Cardiac muscle cell (in vitro differentiated cells and primary cell): ENCODE results near the gene ELAVL1. TPM values are rescaled to one million over a fixed set of nuclear protein-coding genes. Genes with fewer than 3 reads are reported as not detected.

Source experiments
- DNase-seq, 2 donors: peaks; one replicate each; pipeline versions ENCODE4 v3.0.0 to v3.0.0-alpha.2; 2010 to 2017; ENCODE audit warnings: low read depth in 1 of 2, low spot score in 1 of 2
- H3K27ac ChIP-seq: fragments of 200-600 bp; sonication (generic); 2 replicates; pipeline ENCODE4 v1.5.1; 2016
- H3K27me3 ChIP-seq: fragments of 200-600 bp; sonication (generic); 2 replicates; pipeline ENCODE4 v1.6.0; 2016; ENCODE audit warnings: control low read depth
- H3K36me3 ChIP-seq: fragments of 200-600 bp; sonication (generic); 2 replicates; pipeline ENCODE4 v1.5.1; 2016; ENCODE audit warnings: control low read depth
- H3K4me1 ChIP-seq: fragments of 200-600 bp; sonication (generic); 2 replicates; pipeline ENCODE4 v1.8.1; 2017; ENCODE audit warnings: low read depth, mild to moderate bottlenecking, mixed run types
- H3K4me3 ChIP-seq: fragments of 200-600 bp; sonication (generic); 2 replicates; pipeline ENCODE4 v1.5.1; 2016; ENCODE audit warnings: mild to moderate bottlenecking
- H3K9me3 ChIP-seq: fragments of 200-600 bp; sonication (generic); 2 replicates; pipeline ENCODE4 v1.5.1; 2017; ENCODE audit warnings: low read depth, mild to moderate bottlenecking, control low read depth
- CTCF ChIP-seq: IDR thresholded peaks from 2 replicates; pipeline ENCODE4 v1.5.1; 2012; ENCODE audit warnings: low read depth, mild to moderate bottlenecking, low read length
- polyA plus RNA-seq: library from polyadenylated mRNA; unstranded; fragments of >200 nt; fragmentation: Nextera tagmentation; extraction: Ambion mirVana; gene quantifications from 2 replicates; pipeline ENCODE4 v1.2.1, GENCODE V29; 2016
- total RNA-seq: library from RNA; depleted of rRNA; stranded (reverse); fragments of >200 nt; gene quantifications from 2 replicates; pipeline ENCODE4 v1.2.3, GENCODE V29; 2016

ELAVL1 gene
- total and polyA plus RNA-seq, 2 experiments from 2014 or later: 66.5 to 104 TPM

GRCh38 chr19:7928741-7929701 is 76.4 kb downstream of the ELAVL1 start:
- no peak overlapping the region for H3K27ac ChIP-seq
- TF ChIP-seq CTCF: peak; percentile 56

GRCh38 chr19:7928334-7928706 is 77.1 kb downstream of the ELAVL1 start:
- no peak overlapping the region for H3K4me3 ChIP-seq
- no peaks in the 10 kb centered on the region for H3K9me3 ChIP-seq
- peaks cover 20% of the 10 kb centered on the region for H3K36me3 ChIP-seq
- H3K4me1 ChIP-seq: peaks cover 4% of the 10 kb centered on the region
- TF ChIP-seq CTCF: no peak
- DNase-seq: no peak
- H3K27me3 ChIP-seq: no peaks in the 10 kb centered on the region
- no peak overlapping the region for H3K27ac ChIP-seq

More at GRCh38 chr19:7928741-7929701, 76.4 kb downstream of the ELAVL1 start:
- Histone ChIP-seq H3K4me3 (no peak overlapping the region), H3K9me3 (no peaks in the 10 kb centered on the region), H3K27me3 (no peaks in the 10 kb centered on the region), H3K36me3 (peaks cover 24% of the 10 kb centered on the region), H3K4me1 (peaks cover 4% of the 10 kb centered on the region)
- peak; percentile 49 to 92 for DNase-seq

GRCh38 chr19:7927605-7928333 is 77.7 kb downstream of the ELAVL1 start:
- Histone ChIP-seq H3K4me3 (no peak overlapping the region), H3K9me3 (no peaks in the 10 kb centered on the region), H3K36me3 (peaks cover 15% of the 10 kb centered on the region), H3K27me3 (no peaks in the 10 kb centered on the region), H3K27ac (no peak overlapping the region), H3K4me1 (peaks cover 4% of the 10 kb centered on the region)
- no peak for TF ChIP-seq CTCF
- DNase-seq: no peak

GRCh38 chr19:7926727-7927604 is 78.5 kb downstream of the ELAVL1 start:
- no peak overlapping the region for H3K4me3 ChIP-seq
- no peak for TF ChIP-seq CTCF
- H3K27ac ChIP-seq: no peak overlapping the region
- no peaks in the 10 kb centered on the region for H3K27me3 ChIP-seq
- no peaks in the 10 kb centered on the region for H3K9me3 ChIP-seq
- H3K36me3 ChIP-seq: peaks cover 8% of the 10 kb centered on the region
- H3K4me1 ChIP-seq: peaks cover 4% of the 10 kb centered on the region
- no peak for DNase-seq

- DNase-seq: peak; percentile 63 to 85
- no peak within 1 kb of the TSS for H3K27ac ChIP-seq
- peak within 1 kb of the TSS; percentile 63 for H3K4me3 ChIP-seq
- H3K4me1 ChIP-seq: peaks cover 4% of the 10 kb centered on the region
- no peaks in the 10 kb centered on the region for H3K27me3 ChIP-seq
- peaks cover 5% of the 10 kb centered on the region for H3K36me3 ChIP-seq
- no peak for TF ChIP-seq CTCF
- no peaks in the 10 kb centered on the region for H3K9me3 ChIP-seq
Observed at GRCh38 chr19:7926021-7926726, 79.3 kb downstream of the ELAVL1 start, which contains the start of gene CTXN1. CTXN1 (minus strand) TSS chr19:7926135; CDS start chr19:7925538, 597 bp downstream.
